AG04450 (cell line): ENCODE measurements around the gene GSE1. TPM values are rescaled to one million over a fixed set of nuclear protein-coding genes. Genes with fewer than 3 reads are reported as not detected.
A peak's percentile ranks its signal among the peaks of the same experiment; 100 is the strongest.

Source experiments
- CTCF ChIA-PET: fragments of 300-600, 350-600 bp; formaldehyde crosslinking; extraction: SDS; loops from one replicate; lab custom pipeline; 2022; ENCODE audit warnings: antibody characterized with exemption, inconsistent platforms; lab: Charles Lee
- POLR2A ChIA-PET: fragments of 350-600 bp; formaldehyde crosslinking; extraction: SDS; loops from one replicate; lab custom pipeline; 2021; ENCODE audit warnings: antibody characterized with exemption, inconsistent platforms; lab: Yijun Ruan, JAX
- DNase-seq: peaks from one replicate; pipeline ENCODE4 v3.0.0-alpha.2; 2011; ENCODE audit warnings: low read depth, low spot score
- H3K27ac ChIP-seq: one replicate; pipeline ENCODE4 v1.5.1; 2012; ENCODE audit warnings: low read depth, low read length, control low read depth
- H3K27me3 ChIP-seq: one replicate; pipeline ENCODE4 v1.6.0; 2012; ENCODE audit warnings: low read length; ENCODE audit not compliant: control insufficient read depth, insufficient read depth
- H3K4me3 ChIP-seq: 2 replicates; pipeline ENCODE4 v1.5.1; 2011; ENCODE audit warnings: mild to moderate bottlenecking, low read depth, low read length, control low read depth
- H3K9me3 ChIP-seq: 2 replicates; pipeline ENCODE4 v1.5.1; 2012; ENCODE audit warnings: low read length; ENCODE audit not compliant: control insufficient read depth, insufficient read depth
- polyA plus RNA-seq: library from polyadenylated mRNA; depleted of rRNA; stranded (reverse); fragments of >200 nt; gene quantifications from 2 replicates; pipeline ENCODE4 v1.2.3, GENCODE V29; 2011
- TF ChIP-seq, protein P1 (sequence below): IDR thresholded peaks from 2 replicates; pipeline ENCODE4 v1.5.1; 2011; ENCODE audit warnings: low read depth, low read length, control low read depth, inconsistent platforms

Gene GSE1
- polyA plus RNA-seq, 1 experiment: 18.2 TPM

DNA sequence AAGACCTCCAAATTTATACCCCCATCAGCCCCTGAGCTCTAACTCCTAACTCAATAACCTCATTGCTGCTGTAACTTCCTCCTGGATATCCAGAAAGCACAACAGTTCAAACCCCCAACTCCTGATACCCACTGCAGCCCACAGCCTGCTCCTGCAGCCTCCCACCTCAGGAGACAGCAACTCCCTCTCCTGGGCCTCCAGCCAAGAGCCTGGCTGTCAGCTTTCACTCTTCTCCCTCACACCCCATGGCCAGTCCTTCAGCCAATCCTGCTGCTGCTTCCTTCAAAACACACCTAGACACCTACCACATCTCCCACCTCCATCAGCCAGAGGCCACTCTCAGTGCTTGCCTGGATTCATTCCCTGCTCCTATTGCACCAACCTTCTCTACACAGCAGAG, 70.2 kb downstream of the GSE1 start:
- H3K27ac ChIP-seq: no peak overlapping the region
- no peaks in the 10 kb centered on the region for H3K27me3 ChIP-seq
- no peak for DNase-seq
- no peak overlapping the region for H3K4me3 ChIP-seq
- TF ChIP-seq, protein P1, sequence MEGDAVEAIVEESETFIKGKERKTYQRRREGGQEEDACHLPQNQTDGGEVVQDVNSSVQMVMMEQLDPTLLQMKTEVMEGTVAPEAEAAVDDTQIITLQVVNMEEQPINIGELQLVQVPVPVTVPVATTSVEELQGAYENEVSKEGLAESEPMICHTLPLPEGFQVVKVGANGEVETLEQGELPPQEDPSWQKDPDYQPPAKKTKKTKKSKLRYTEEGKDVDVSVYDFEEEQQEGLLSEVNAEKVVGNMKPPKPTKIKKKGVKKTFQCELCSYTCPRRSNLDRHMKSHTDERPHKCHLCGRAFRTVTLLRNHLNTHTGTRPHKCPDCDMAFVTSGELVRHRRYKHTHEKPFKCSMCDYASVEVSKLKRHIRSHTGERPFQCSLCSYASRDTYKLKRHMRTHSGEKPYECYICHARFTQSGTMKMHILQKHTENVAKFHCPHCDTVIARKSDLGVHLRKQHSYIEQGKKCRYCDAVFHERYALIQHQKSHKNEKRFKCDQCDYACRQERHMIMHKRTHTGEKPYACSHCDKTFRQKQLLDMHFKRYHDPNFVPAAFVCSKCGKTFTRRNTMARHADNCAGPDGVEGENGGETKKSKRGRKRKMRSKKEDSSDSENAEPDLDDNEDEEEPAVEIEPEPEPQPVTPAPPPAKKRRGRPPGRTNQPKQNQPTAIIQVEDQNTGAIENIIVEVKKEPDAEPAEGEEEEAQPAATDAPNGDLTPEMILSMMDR: no peak
- H3K9me3 ChIP-seq: no peaks in the 10 kb centered on the region
- POLR2A ChIA-PET: no interaction called here
- CTCF ChIA-PET: interaction anchor here (1.4 to 1.6 kb wide), 2 partner anchors 9 to 34 kb away, joined by 4 to 5 read pairs; no protein-coding TSS in a partner anchor

DNA sequence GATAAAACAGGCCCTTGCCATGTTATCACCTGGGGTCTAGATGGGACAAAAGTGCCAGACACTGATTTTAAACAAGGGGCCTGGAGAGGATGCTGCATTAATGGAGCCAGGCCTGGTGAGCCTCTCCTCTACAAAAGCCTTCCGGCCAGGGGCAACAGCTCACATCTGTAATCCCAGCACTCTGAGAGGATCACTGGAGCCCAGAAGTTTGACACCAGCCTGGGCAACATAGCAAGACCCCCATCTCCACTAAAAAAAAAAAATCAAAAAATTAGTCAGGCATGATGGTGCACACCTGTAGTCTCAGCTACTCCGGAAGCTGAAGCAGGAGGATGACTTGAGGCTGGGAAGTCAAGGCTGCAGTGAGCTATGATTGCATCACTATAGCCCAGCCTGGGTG, 72.1 kb downstream of the GSE1 start:
- no peak for DNase-seq
- ChIA-PET CTCF (interaction anchor here (0.6 to 1.2 kb wide), 2 partner anchors 10 to 393 kb away, joined by 3 to 6 read pairs; no protein-coding TSS in a partner anchor), POLR2A (no interaction called here)
- H3K27me3 ChIP-seq: peaks cover 3% of the 10 kb centered on the region
- H3K27ac ChIP-seq: no peak overlapping the region
- H3K9me3 ChIP-seq: no peaks in the 10 kb centered on the region
- H3K4me3 ChIP-seq: no peak overlapping the region
- TF ChIP-seq, protein P1: no peak

DNA sequence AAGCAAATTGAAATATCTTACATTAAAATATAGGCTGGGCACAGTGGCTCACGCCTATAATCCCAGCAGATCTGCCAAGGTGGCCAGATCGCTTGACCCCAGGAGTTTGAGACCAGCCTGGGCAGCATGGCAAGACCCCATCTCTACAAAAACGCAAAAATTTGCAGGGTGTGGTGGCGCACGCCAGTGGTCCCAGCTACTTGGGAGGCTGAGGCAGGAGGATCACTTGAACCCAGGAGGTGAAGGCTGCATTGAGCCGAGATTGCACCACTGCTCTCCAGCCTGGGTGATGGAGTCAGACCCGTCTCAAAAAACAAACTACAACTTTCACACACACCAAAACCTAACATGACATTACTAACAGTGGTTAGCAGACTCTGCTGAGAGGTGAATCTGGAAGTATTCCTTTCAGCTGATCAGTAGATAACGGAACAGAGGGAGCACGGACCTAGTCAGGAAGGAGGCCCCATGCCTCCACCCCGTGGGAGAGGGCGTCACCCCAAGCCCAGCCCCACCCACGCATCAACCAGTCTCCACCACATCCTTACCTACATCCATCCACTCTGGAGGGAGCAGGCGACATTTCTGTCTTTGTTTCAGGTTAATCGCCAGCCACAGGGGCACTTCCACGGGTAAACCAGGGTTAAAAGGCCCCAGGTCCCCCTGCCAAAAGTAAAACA, 73.9 kb downstream of the GSE1 start:
- no peak overlapping the region for H3K27ac ChIP-seq
- TF ChIP-seq, protein P1: no peak
- no peaks in the 10 kb centered on the region for H3K9me3 ChIP-seq
- ChIA-PET CTCF (no interaction called here), POLR2A (no interaction called here)
- no peak overlapping the region for H3K4me3 ChIP-seq
- peaks cover 3% of the 10 kb centered on the region for H3K27me3 ChIP-seq
- DNase-seq: no peak

DNA sequence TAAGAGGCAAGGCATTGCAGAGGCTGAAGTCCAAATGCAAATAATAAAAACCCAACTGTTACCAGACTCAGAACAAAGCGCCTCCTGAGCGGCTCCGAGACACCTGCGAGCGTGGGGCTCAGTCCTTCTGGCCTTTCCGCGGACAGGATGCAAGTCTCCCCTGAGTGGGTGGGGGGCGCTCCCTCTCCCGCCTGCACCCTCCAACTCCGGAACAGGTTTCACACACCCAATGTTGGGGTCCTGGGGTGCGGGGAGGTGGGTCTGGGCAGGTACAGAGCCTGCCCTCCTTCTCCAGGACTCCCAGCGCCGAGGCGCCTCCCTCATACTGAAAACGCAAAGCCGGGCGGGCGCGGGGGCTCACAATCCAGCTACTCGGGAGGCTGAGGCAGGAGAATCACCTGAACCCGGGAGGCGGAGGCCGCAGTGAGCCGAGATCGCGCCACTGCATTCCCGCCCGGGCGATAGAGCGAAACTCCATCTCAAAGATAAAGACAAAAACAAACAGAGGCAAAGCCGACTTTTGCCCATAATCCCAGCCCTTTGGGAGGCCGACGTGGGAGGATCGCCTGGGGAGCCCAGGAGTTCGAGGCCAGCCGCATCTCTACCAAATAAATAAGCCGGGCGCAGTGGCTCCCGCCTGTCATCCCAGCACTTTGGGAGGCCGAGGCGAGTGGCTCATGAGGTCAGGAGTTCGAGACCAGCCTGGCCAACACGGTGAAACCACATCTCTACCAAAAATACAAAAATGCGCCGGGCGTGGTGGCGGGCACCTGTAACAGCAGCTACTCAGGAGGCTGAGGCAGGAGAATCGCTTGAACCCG, 74.7 kb downstream of the GSE1 start:
- ChIA-PET CTCF (interaction anchor here (0.7 kb wide), 1 partner anchor 29 kb away, joined by 3 read pairs; no protein-coding TSS in a partner anchor), POLR2A (no interaction called here)
- no peaks in the 10 kb centered on the region for H3K9me3 ChIP-seq
- DNase-seq: no peak
- H3K4me3 ChIP-seq: peak overlapping the region; percentile 79
- TF ChIP-seq, protein P1: no peak
- peaks cover 7% of the 10 kb centered on the region for H3K27me3 ChIP-seq
- H3K27ac ChIP-seq: no peak overlapping the region
